ENCODE data around the gene HSPA9. TPM values are rescaled to one million over a fixed set of nuclear protein-coding genes. Genes with fewer than 3 reads are reported as not detected.

The HSPA9 gene
- total and polyA plus RNA-seq, 2 of the 13 experiments (the other 11 are each of a cell fraction or from before 2014, with no cell fraction given), result 165 to 478 TPM

DNA sequence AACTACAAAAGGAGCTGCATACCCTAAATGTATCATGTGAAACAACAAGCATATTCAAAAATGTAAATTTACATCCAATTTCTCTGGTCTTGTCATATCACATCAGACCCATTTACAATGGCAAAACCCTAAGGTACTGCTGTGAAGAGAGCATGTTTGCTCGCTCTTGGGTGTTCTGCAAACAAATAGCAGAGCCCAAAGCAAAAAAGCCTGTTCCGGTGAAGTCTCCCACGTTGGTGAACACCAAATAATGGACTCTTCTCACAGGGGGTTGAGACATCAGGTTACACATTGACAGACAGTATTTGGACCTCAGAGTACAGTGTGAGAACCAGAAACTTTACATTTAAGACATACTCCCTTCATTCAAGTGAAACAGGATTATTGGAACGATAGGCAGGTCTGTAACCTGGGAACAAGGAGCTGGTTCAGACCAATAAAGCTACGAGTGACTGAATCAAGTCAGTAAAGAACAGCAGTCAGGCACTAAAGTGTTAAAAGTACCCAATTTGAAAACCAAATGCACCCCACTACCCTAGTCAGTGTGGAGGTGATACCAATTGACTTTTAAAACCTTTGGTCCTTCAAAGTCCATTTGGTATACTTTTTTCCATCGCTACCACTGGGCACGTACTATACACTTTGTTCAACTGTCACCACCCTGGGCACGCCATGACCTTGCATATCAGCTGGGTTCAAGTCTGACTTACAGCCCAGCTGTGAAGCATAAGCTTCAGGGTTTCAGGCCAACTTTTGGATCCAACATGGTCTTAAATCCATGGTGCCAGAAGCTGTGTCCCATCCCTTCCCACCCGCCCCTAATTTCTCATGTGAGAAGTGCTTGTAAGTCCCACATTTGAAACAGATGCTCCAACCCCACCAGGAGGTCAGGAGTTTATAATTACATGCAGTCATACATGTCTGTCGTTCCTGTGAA is 68.6 kb downstream of the HSPA9 start (continued):
- TF ChIP-seq HHEX (CRISPR knock-in tag; IDR thresholded peaks at IDR 0.05) (no peak), SOX13 (IDR thresholded peaks at IDR 0.05) (no peak), SOX13 (CRISPR knock-in tag; conservative IDR thresholded peaks at IDR 0.05 in 1 of 2, IDR thresholded peaks at IDR 0.05 in 1 of 2) (peak in 1 of 2 experiments; percentile 50; a peak in 1 of 4 replicates), FOSL2 (CRISPR knock-in tag; IDR thresholded peaks at IDR 0.05) (peak; percentile 50), TOPORS (CRISPR knock-in tag; IDR thresholded peaks at IDR 0.05) (no peak), HOXA3 (CRISPR knock-in tag; IDR thresholded peaks at IDR 0.05) (0 out of 2 replicates have a peak, but pooled peaks have one; percentile 37), ZNF530 (CRISPR knock-in tag; IDR thresholded peaks at IDR 0.05; ENCODE audit: low read depth) (no peak), ZEB1 (IDR thresholded peaks at IDR 0.05; ENCODE audit: insufficient replicate concordance, low read depth) (no peak), CCDC6 (CRISPR knock-in tag; IDR thresholded peaks at IDR 0.05) (no peak), ATF7 (IDR thresholded peaks at IDR 0.05) (no peak), ATF7 (CRISPR knock-in tag; IDR thresholded peaks at IDR 0.05) (no peak), ZNF775 (CRISPR knock-in tag; IDR thresholded peaks at IDR 0.05; ENCODE audit: borderline replicate concordance) (no peak), ZNF260 (CRISPR knock-in tag; IDR thresholded peaks at IDR 0.05; ENCODE audit: borderline replicate concordance, low read depth) (no peak), ZNF644 (CRISPR knock-in tag; IDR thresholded peaks at IDR 0.05; ENCODE audit: low read depth) (no peak), SPEN (CRISPR knock-in tag; IDR thresholded peaks at IDR 0.05; ENCODE audit: low read depth) (no peak), IKZF4 (CRISPR knock-in tag; IDR thresholded peaks at IDR 0.05; ENCODE audit: borderline replicate concordance, low read depth, not compliant biosample characterization) (no peak), ZNF674 (CRISPR knock-in tag; IDR thresholded peaks at IDR 0.05; ENCODE audit: low read depth) (no peak), HNRNPK (IDR thresholded peaks at IDR 0.05; ENCODE audit: low read depth, low read length, poor library complexity, severe bottlenecking) (no peak), IRF2 (CRISPR knock-in tag; IDR thresholded peaks at IDR 0.05) (0 out of 2 replicates have a peak, but pooled peaks have one; percentile 40), ZNF891 (CRISPR knock-in tag; IDR thresholded peaks at IDR 0.05) (no peak), ZIK1 (CRISPR knock-in tag; IDR thresholded peaks at IDR 0.05; ENCODE audit: borderline replicate concordance, low read depth) (no peak), ETV5 (CRISPR knock-in tag; IDR thresholded peaks at IDR 0.05; ENCODE audit: borderline replicate concordance) (peak; percentile 82; the same call in 1 of the 2 replicates)
- TF ChIP-seq, protein P1, sequence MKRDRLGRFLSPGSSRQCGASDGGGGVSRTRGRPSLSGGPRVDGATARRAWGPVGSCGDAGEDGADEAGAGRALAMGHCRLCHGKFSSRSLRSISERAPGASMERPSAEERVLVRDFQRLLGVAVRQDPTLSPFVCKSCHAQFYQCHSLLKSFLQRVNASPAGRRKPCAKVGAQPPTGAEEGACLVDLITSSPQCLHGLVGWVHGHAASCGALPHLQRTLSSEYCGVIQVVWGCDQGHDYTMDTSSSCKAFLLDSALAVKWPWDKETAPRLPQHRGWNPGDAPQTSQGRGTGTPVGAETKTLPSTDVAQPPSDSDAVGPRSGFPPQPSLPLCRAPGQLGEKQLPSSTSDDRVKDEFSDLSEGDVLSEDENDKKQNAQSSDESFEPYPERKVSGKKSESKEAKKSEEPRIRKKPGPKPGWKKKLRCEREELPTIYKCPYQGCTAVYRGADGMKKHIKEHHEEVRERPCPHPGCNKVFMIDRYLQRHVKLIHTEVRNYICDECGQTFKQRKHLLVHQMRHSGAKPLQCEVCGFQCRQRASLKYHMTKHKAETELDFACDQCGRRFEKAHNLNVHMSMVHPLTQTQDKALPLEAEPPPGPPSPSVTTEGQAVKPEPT (CRISPR knock-in tag; IDR thresholded peaks at IDR 0.05; ENCODE audit: low read depth), result no peak
- TF ChIP-seq, protein P2, sequence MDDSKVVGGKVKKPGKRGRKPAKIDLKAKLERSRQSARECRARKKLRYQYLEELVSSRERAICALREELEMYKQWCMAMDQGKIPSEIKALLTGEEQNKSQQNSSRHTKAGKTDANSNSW (CRISPR knock-in tag; IDR thresholded peaks at IDR 0.05; ENCODE audit: borderline replicate concordance), result no peak
- TF ChIP-seq, protein P3, sequence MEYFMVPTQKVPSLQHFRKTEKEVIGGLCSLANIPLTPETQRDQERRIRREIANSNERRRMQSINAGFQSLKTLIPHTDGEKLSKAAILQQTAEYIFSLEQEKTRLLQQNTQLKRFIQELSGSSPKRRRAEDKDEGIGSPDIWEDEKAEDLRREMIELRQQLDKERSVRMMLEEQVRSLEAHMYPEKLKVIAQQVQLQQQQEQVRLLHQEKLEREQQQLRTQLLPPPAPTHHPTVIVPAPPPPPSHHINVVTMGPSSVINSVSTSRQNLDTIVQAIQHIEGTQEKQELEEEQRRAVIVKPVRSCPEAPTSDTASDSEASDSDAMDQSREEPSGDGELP (IDR thresholded peaks at IDR 0.05; ENCODE audit: borderline replicate concordance, low read depth), result peak; percentile 58; the same call in 1 of the 2 replicates
- TF ChIP-seq, protein P4, sequence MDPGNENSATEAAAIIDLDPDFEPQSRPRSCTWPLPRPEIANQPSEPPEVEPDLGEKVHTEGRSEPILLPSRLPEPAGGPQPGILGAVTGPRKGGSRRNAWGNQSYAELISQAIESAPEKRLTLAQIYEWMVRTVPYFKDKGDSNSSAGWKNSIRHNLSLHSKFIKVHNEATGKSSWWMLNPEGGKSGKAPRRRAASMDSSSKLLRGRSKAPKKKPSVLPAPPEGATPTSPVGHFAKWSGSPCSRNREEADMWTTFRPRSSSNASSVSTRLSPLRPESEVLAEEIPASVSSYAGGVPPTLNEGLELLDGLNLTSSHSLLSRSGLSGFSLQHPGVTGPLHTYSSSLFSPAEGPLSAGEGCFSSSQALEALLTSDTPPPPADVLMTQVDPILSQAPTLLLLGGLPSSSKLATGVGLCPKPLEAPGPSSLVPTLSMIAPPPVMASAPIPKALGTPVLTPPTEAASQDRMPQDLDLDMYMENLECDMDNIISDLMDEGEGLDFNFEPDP (CRISPR knock-in tag; conservative IDR thresholded peaks at IDR 0.05), result no peak
